Frontal cortex (tissue), 4 donors: ENCODE measurements around the gene FGF6. TPM values are rescaled to one million over a fixed set of nuclear protein-coding genes. Genes with fewer than 3 reads are reported as not detected.

ENCODE experiments used
- DNase-seq, 2 donors: peaks; one replicate each; pipeline ENCODE4 v3.0.0; 2012; ENCODE audit warnings: low spot score in 2 of 2
- FAIRE-seq: peaks from 2 replicates; lab custom pipeline; 2012; peaks lifted over from hg19 to GRCh38; lab: Jason Lieb, UNC
- total RNA-seq: library from RNA; depleted of rRNA; stranded (reverse); fragments of >200 nt; gene quantifications from one replicate; pipeline ENCODE4 v1.2.3, GENCODE V29; 2014
- donor health status: control.
- donor health status: control.
- donor health status: control.

The FGF6 gene
- total RNA-seq, 1 donor from 2014 or later: not detected

GRCh38 chr12:4386801-4387200 lies 58.8 kb downstream of the FGF6 start:
- DNase-seq (no peak), FAIRE-seq (no peak)

Other genes starting within 250 kb of the FGF6 start
- 161 TPM for gene CCND2, start 172.1 kb downstream of the FGF6 start, total RNA-seq
- gene TIGAR, start 124.6 kb downstream of the FGF6 start, total RNA-seq: 4.1 TPM
- gene FGF23, start 66.1 kb downstream of the FGF6 start, total RNA-seq: not detected
- gene RAD51AP1, start 93.1 kb upstream of the FGF6 start, total RNA-seq: 3.7 TPM
- 17.9 TPM for gene DYRK4, start 116.4 kb upstream of the FGF6 start, total RNA-seq
- gene AKAP3, start 203.2 kb upstream of the FGF6 start, total RNA-seq: 4.1 TPM
- gene NDUFA9, start 203.3 kb upstream of the FGF6 start, total RNA-seq: 32.2 TPM